HEK293 (cell line): ENCODE results near the gene GMPR.
A peak's percentile ranks its signal among the peaks of the same experiment; 100 is the strongest.

ENCODE experiments used
- CTCF ChIA-PET: fragments of 350-600 bp; formaldehyde crosslinking; extraction: SDS; loops from one replicate; lab custom pipeline; 2021; ENCODE audit warnings: antibody characterized with exemption; lab: Yijun Ruan, JAX
- POLR2A ChIA-PET: fragments of 300-600 bp; formaldehyde crosslinking; extraction: SDS; loops from one replicate; lab custom pipeline; 2020; ENCODE audit warnings: antibody characterized with exemption, inconsistent platforms; lab: Yijun Ruan, JAX
- H3K27ac ChIP-seq: fragments of 200-500 bp; sonication (Bioruptor generic); 2 replicates; pipeline ENCODE4 v1.5.1; 2014; ENCODE audit warnings: low read depth, low read length, control low read depth, inconsistent platforms; ENCODE audit errors: extremely low read depth
- H3K36me3 ChIP-seq, 2 experiments: fragments of 200-500 bp in 1 of 2; sonication (Bioruptor generic) in 1 of 2; 1 replicate in 1 of 2; 2 replicates in 1 of 2; pipeline ENCODE4 v1.5.1; 2014 to 2017; ENCODE audit warnings: inconsistent platforms in 2 of 2, low read length in 2 of 2; ENCODE audit not compliant: control insufficient read depth in 2 of 2, insufficient read depth in 1 of 2
- H3K4me1 ChIP-seq: fragments of 200-500 bp; sonication (Bioruptor generic); 2 replicates; pipeline ENCODE4 v1.5.1; 2014; ENCODE audit warnings: mild to moderate bottlenecking, low read length, inconsistent platforms; ENCODE audit not compliant: control insufficient read depth, insufficient read depth
- H3K4me3 ChIP-seq: 2 replicates; pipeline ENCODE4 v1.5.1; 2011; ENCODE audit warnings: low read depth, mild to moderate bottlenecking, control low read depth, low read length, moderate library complexity
- H3K9me3 ChIP-seq: fragments of 200-500 bp; sonication (Bioruptor generic); 2 replicates; pipeline ENCODE4 v1.5.1; 2014; ENCODE audit warnings: low read depth, low read length, inconsistent platforms; ENCODE audit not compliant: control insufficient read depth, insufficient read depth
- EGR2 ChIP-seq: fragments of 450-650 bp; formaldehyde crosslinking; IDR thresholded peaks from 2 replicates; pipeline ENCODE4 v1.5.1; 2016; ENCODE audit warnings: low read depth, missing biosample characterization, missing genetic modification characterization
- ELK4 ChIP-seq: IDR thresholded peaks from 2 replicates; pipeline ENCODE4 v1.6.1; 2011; ENCODE audit warnings: mild to moderate bottlenecking, low read depth, low read length, borderline replicate concordance
- FEZF1 ChIP-seq: fragments of 450-650 bp; formaldehyde crosslinking; IDR thresholded peaks from 2 replicates; pipeline ENCODE4 v1.5.1; 2016; ENCODE audit warnings: missing biosample characterization, missing genetic modification characterization
- KLF7 ChIP-seq: fragments of 450-650 bp; formaldehyde crosslinking; IDR thresholded peaks from 2 replicates; pipeline ENCODE4 v1.5.1; 2016; ENCODE audit warnings: missing biosample characterization, missing genetic modification characterization, borderline replicate concordance
- OSR2 ChIP-seq: fragments of 450-650 bp; formaldehyde crosslinking; IDR thresholded peaks from 2 replicates; pipeline ENCODE4 v1.5.1; 2016; ENCODE audit warnings: missing biosample characterization, missing genetic modification characterization
- PRDM1 ChIP-seq: fragments of 450-650 bp; formaldehyde crosslinking; IDR thresholded peaks from 2 replicates; pipeline ENCODE4; 2016; ENCODE audit warnings: missing biosample characterization, missing genetic modification characterization
- REST ChIP-seq: fragments of 450-650 bp; formaldehyde crosslinking; IDR thresholded peaks from 2 replicates; pipeline ENCODE4 v1.5.1; 2016; ENCODE audit warnings: missing biosample characterization, missing genetic modification characterization
- SALL2 ChIP-seq: fragments of 450-650 bp; formaldehyde crosslinking; IDR thresholded peaks from 2 replicates; pipeline ENCODE4 v1.5.0; 2017; ENCODE audit warnings: missing biosample characterization, mild to moderate bottlenecking, missing genetic modification characterization, borderline replicate concordance
- SCRT1 ChIP-seq: fragments of 450-650 bp; formaldehyde crosslinking; IDR thresholded peaks from 2 replicates; pipeline ENCODE4 v1.5.1; 2016; ENCODE audit warnings: missing biosample characterization, missing genetic modification characterization, borderline replicate concordance
- SCRT2 ChIP-seq: fragments of 450-650 bp; formaldehyde crosslinking; IDR thresholded peaks from 2 replicates; pipeline ENCODE4 v1.5.1; 2016; ENCODE audit warnings: missing biosample characterization, missing genetic modification characterization
- ZBTB11 ChIP-seq: fragments of 450-650 bp; formaldehyde crosslinking; conservative IDR thresholded peaks from 2 replicates; pipeline ENCODE4 v1.5.1; 2016; ENCODE audit warnings: low read depth, missing biosample characterization, missing genetic modification characterization
- ZFHX2 ChIP-seq: fragments of 450-650 bp; formaldehyde crosslinking; conservative IDR thresholded peaks from 2 replicates; pipeline ENCODE4 v1.5.1; 2016; ENCODE audit warnings: missing biosample characterization, missing genetic modification characterization
- ZNF169 ChIP-seq: fragments of 450-650 bp; formaldehyde crosslinking; IDR thresholded peaks from 2 replicates; pipeline ENCODE4 v1.5.1; 2016; ENCODE audit warnings: missing biosample characterization, missing genetic modification characterization
- ZNF174 ChIP-seq: fragments of 450-650 bp; formaldehyde crosslinking; IDR thresholded peaks from 2 replicates; pipeline ENCODE4 v1.5.0; 2017; ENCODE audit warnings: missing biosample characterization, mild to moderate bottlenecking, missing genetic modification characterization
- ZNF24 ChIP-seq: fragments of 450-650 bp; formaldehyde crosslinking; IDR thresholded peaks from 2 replicates; pipeline ENCODE4 v1.5.1; 2016; ENCODE audit warnings: missing biosample characterization, missing genetic modification characterization
- ZNF248 ChIP-seq: fragments of 450-650 bp; formaldehyde crosslinking; IDR thresholded peaks from 2 replicates; pipeline ENCODE4 v1.5.1; 2017; ENCODE audit warnings: missing biosample characterization, missing genetic modification characterization
- ZNF292 ChIP-seq: fragments of 450-650 bp; formaldehyde crosslinking; IDR thresholded peaks from 2 replicates; pipeline ENCODE4 v1.5.1; 2016; ENCODE audit warnings: low read depth, missing biosample characterization, missing genetic modification characterization, borderline replicate concordance
- ZNF302 ChIP-seq: fragments of 450-650 bp; formaldehyde crosslinking; IDR thresholded peaks from 2 replicates; pipeline ENCODE4 v1.5.1; 2016; ENCODE audit warnings: missing biosample characterization, missing genetic modification characterization, low read depth
- ZNF324 ChIP-seq: fragments of 450-650 bp; formaldehyde crosslinking; IDR thresholded peaks from 2 replicates; pipeline ENCODE4 v1.5.1; 2016; ENCODE audit warnings: missing biosample characterization, missing genetic modification characterization
- ZNF341 ChIP-seq: fragments of 450-650 bp; formaldehyde crosslinking; IDR thresholded peaks from 2 replicates; pipeline ENCODE4; 2016; ENCODE audit warnings: low read depth, missing biosample characterization, missing genetic modification characterization
- ZNF362 ChIP-seq: fragments of 450-650 bp; formaldehyde crosslinking; IDR thresholded peaks from 2 replicates; pipeline ENCODE4 v1.5.1; 2016; ENCODE audit warnings: missing biosample characterization, missing genetic modification characterization
- ZNF366 ChIP-seq: fragments of 450-650 bp; formaldehyde crosslinking; conservative IDR thresholded peaks from 2 replicates; pipeline ENCODE4 v1.5.1; 2016; ENCODE audit warnings: missing biosample characterization, missing genetic modification characterization
- ZNF585B ChIP-seq: fragments of 450-650 bp; formaldehyde crosslinking; IDR thresholded peaks from 2 replicates; pipeline ENCODE4 v1.5.1; 2016; ENCODE audit warnings: missing biosample characterization, missing genetic modification characterization
- ZNF645 ChIP-seq: fragments of 450-650 bp; formaldehyde crosslinking; IDR thresholded peaks from 2 replicates; pipeline ENCODE4; 2016; ENCODE audit warnings: missing biosample characterization, missing genetic modification characterization
- ZNF791 ChIP-seq: fragments of 450-650 bp; formaldehyde crosslinking; IDR thresholded peaks from 2 replicates; pipeline ENCODE4 v1.5.1; 2016; ENCODE audit warnings: missing biosample characterization, missing genetic modification characterization

GMPR gene

GRCh38 chr6:16238057-16238962 is at the start of gene GMPR:
Gene GMPR, plus strand, starts transcription at chr6:16238587. Its CDS starts 107 bp downstream, at chr6:16238694.
- ChIA-PET CTCF (interaction anchor here (0.6 to 1.8 kb wide), 11 partner anchors 9 to 401 kb away, joined by 3 to 6 read pairs (median 4); no protein-coding TSS in a partner anchor), POLR2A (interaction anchor here (0.7 to 1.3 kb wide), 5 partner anchors 34 to 110 kb away, joined by 3 to 6 read pairs (median 3); partner anchors contain the start of gene MYLIP)
- Histone ChIP-seq H3K36me3 (no peaks in the 10 kb centered on the region; a peak in 1 of 3 replicates), H3K27ac (peak within 1 kb of the TSS; percentile 49), H3K4me3 (peak within 1 kb of the TSS; percentile 53), H3K9me3 (no peaks in the 10 kb centered on the region), H3K4me1 (peaks cover 17% of the 10 kb centered on the region)
- TF ChIP-seq ZNF324 (tag by site-specific recombination) (no peak), ZNF585B (tag by site-specific recombination) (no peak), FEZF1 (no peak), ELK4 (no peak), ZNF362 (tag by site-specific recombination) (peak; percentile 30; the same call in 1 of the 2 replicates), ZNF174 (tag by site-specific recombination) (no peak), ZNF169 (tag by site-specific recombination) (no peak), SCRT2 (tag by site-specific recombination) (no peak), OSR2 (no peak), ZFHX2 (peak; percentile 95), ZNF341 (tag by site-specific recombination) (peak; percentile 61), ZNF248 (tag by site-specific recombination) (no peak), SALL2 (tag by site-specific recombination) (no peak), ZNF292 (tag by site-specific recombination) (no peak), ZNF302 (tag by site-specific recombination) (no peak), REST (tag by site-specific recombination) (no peak), EGR2 (tag by site-specific recombination) (peak; percentile 87), SCRT1 (tag by site-specific recombination) (no peak), PRDM1 (peak; percentile 70), ZNF366 (tag by site-specific recombination) (no peak), ZBTB11 (tag by site-specific recombination) (no peak), KLF7 (tag by site-specific recombination) (peak; percentile 93; the same call in 1 of the 2 replicates), ZNF24 (no peak), ZNF791 (tag by site-specific recombination) (no peak), ZNF645 (tag by site-specific recombination) (no peak)
